GM19395 (cell line): ENCODE results near the gene KRT75.
"Not testable (repeated sequence)": the region's sequence is repeated elsewhere in the genome, so short reads cannot be mapped to it uniquely, and the experiment has no call there.

Experiments
- ATAC-seq: cut with Tn5 transposase; IDR thresholded peaks from one replicate; pipeline ENCODE4 v1.9.1; 2021; ENCODE audit warnings: mild to moderate bottlenecking, moderate library complexity; ENCODE audit not compliant: unreplicated experiment

KRT75 gene

GRCh38 chr12:52418576-52419110 is 15.5 kb downstream of the KRT75 start:
- ATAC-seq = no peak

- no peak for ATAC-seq
These were observed 16.4 kb downstream of the KRT75 start for GRCh38 chr12:52417740-52418139.

- ATAC-seq = no peak
These were observed 17.4 kb downstream of the KRT75 start for GRCh38 chr12:52416795-52417194.

- no peak for ATAC-seq
These were observed 18.1 kb downstream of the KRT75 start for GRCh38 chr12:52415870-52416750.

- ATAC-seq = no peak
These were observed 19.2 kb downstream of the KRT75 start for GRCh38 chr12:52414936-52415335.

- no peak for ATAC-seq
These were observed 20.3 kb downstream of the KRT75 start for GRCh38 chr12:52413782-52414345.

- no peak for ATAC-seq
These were observed 21.0 kb downstream of the KRT75 start for GRCh38 chr12:52413202-52413601.

GRCh38 chr12:52411815-52412214 is 22.4 kb downstream of the KRT75 start:
- ATAC-seq = no peak

- ATAC-seq = not testable (repeated sequence)
These were observed 23.5 kb downstream of the KRT75 start for GRCh38 chr12:52410589-52411248.

- no peak for ATAC-seq
These were observed 26.3 kb downstream of the KRT75 start for GRCh38 chr12:52407918-52408317.

GRCh38 chr12:52405922-52406385 is 28.2 kb downstream of the KRT75 start, which contains the start of gene KRT82:
Gene KRT82 (minus strand): TSS chr12:52406335. CDS start chr12:52406277, 58 bp downstream.
- no peak for ATAC-seq

- ATAC-seq = no peak
These were observed 29.2 kb downstream of the KRT75 start for GRCh38 chr12:52404951-52405350.

- no peak for ATAC-seq
These were observed 30.6 kb downstream of the KRT75 start for GRCh38 chr12:52403561-52403960.

- no peak for ATAC-seq
These were observed 31.2 kb downstream of the KRT75 start for GRCh38 chr12:52402873-52403540.

- no peak for ATAC-seq
These were observed 31.8 kb downstream of the KRT75 start for GRCh38 chr12:52402377-52402776.

GRCh38 chr12:52401926-52402325 is 32.2 kb downstream of the KRT75 start:
- ATAC-seq = no peak

GRCh38 chr12:52401526-52401925 is 32.6 kb downstream of the KRT75 start:
- ATAC-seq = no peak

- no peak for ATAC-seq
These were observed 33.3 kb downstream of the KRT75 start for GRCh38 chr12:52400906-52401305.

- no peak for ATAC-seq
These were observed 34.4 kb downstream of the KRT75 start for GRCh38 chr12:52399756-52400155.

- no peak for ATAC-seq
These were observed 36.0 kb downstream of the KRT75 start for GRCh38 chr12:52398176-52398575.

GRCh38 chr12:52396656-52397055 is 37.5 kb downstream of the KRT75 start:
- ATAC-seq = no peak
